Fibroblast of skin of left biceps (primary cell): Measurements from ENCODE around the gene C3orf22.

Experiments
- DNase-seq, 2 experiments: peaks; one replicate each; pipeline ENCODE4 v3.0.0-alpha.2; 2013; ENCODE audit warnings: low read depth in 2 of 2

Gene C3orf22

GRCh38 chr3:126556637-126557414, 1.9 kb downstream of the C3orf22 start:
- DNase-seq: no peak

GRCh38 chr3:126555795-126556636, 2.7 kb downstream of the C3orf22 start:
- DNase-seq: no peak

GRCh38 chr3:126554560-126555525, 3.9 kb downstream of the C3orf22 start:
- no peak for DNase-seq

- no peak for DNase-seq
Observed at GRCh38 chr3:126553284-126554084, 5.2 kb downstream of the C3orf22 start.

- DNase-seq: no peak
Observed at GRCh38 chr3:126552688-126553283, 5.9 kb downstream of the C3orf22 start.

- DNase-seq: no peak
Observed at GRCh38 chr3:126551839-126552687, 6.7 kb downstream of the C3orf22 start.

- DNase-seq: no peak
Observed at GRCh38 chr3:126551121-126551838, 7.5 kb downstream of the C3orf22 start.

- DNase-seq: no peak
Observed at GRCh38 chr3:126550488-126551051, 8.2 kb downstream of the C3orf22 start.

GRCh38 chr3:126549861-126550487, 8.8 kb downstream of the C3orf22 start:
- no peak for DNase-seq

- DNase-seq: no peak
Observed at GRCh38 chr3:126548556-126549466, 9.9 kb downstream of the C3orf22 start.

GRCh38 chr3:126547721-126548120, 11.0 kb downstream of the C3orf22 start:
- DNase-seq: no peak

GRCh38 chr3:126546549-126547239, 12.0 kb downstream of the C3orf22 start:
- DNase-seq: no peak

- DNase-seq: no peak
Observed at GRCh38 chr3:126546013-126546412, 12.7 kb downstream of the C3orf22 start.

GRCh38 chr3:126545544-126545943, 13.2 kb downstream of the C3orf22 start:
- no peak for DNase-seq

- no peak for DNase-seq
Observed at GRCh38 chr3:126544596-126545281, 14.0 kb downstream of the C3orf22 start.
